ENCODE data around the gene MGAT5.

The MGAT5 gene

DNA sequence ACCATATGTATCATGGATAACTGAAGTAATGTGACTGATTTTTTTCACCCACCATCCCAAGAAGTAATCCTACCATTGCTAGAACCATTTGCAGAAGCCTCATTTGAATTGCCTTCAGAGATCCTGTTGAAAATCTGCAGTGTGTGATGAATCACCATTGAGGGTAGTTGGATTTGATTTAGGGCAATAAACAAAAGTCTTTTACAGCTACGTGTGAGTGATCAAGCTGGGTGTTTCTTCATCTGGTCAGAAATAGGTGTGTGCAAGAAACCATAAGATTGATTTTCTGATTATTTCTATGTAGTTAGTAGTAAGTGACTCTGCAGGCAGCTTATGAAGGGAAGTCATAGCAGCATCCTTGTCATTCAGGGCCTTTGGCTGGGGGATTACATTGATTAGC, 159.6 kb downstream of the MGAT5 start:
- DNase-seq (ENCODE audit: low read depth in 2 of 2, low spot score in 1 of 2), result no peak

DNA sequence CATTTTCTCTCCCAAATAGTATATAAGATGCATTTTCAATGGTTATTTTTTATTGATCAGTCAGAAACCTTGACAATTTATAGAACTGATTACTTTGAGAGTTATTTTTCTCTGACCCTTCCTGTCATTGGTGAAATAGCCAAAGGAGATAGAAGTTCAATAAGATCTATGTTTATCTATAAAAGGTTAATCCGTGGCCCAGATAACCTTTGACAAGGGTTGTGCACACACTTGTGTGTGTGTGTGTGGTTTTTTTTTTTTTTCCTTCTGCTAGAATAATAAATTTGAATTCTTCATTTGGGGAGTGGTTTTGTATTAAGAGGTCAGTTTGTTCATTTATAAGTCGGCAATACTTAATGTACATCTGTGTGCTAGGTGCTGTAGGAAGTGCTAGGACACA, 160.0 kb downstream of the MGAT5 start:
- DNase-seq (ENCODE audit: low read depth in 2 of 2, low spot score in 1 of 2), result no peak

- no peak for DNase-seq (ENCODE audit: low read depth in 2 of 2, low spot score in 1 of 2)
These were observed 162.1 kb downstream of the MGAT5 start for GRCh38 chr2:134416018-134416417.

DNA sequence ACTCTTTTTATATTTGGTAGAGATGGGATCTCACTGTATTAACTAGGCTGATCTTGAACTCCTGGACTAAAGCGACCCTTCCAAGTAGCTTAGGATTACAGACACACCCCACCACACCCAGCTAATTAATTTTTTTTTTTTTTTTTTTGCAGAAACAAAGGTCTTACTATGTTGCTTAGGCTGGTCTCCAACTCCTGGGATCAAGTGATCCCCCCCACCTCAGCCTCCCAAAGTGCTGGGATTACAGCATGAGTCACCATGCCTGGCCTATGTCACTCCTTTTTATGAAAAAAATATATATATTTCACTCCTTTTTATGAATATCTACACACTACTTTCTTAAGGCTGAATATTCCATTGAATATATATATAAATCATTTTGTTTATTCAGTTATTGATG, 162.8 kb downstream of the MGAT5 start:
- no peak for DNase-seq (ENCODE audit: low read depth in 2 of 2, low spot score in 1 of 2)

DNA sequence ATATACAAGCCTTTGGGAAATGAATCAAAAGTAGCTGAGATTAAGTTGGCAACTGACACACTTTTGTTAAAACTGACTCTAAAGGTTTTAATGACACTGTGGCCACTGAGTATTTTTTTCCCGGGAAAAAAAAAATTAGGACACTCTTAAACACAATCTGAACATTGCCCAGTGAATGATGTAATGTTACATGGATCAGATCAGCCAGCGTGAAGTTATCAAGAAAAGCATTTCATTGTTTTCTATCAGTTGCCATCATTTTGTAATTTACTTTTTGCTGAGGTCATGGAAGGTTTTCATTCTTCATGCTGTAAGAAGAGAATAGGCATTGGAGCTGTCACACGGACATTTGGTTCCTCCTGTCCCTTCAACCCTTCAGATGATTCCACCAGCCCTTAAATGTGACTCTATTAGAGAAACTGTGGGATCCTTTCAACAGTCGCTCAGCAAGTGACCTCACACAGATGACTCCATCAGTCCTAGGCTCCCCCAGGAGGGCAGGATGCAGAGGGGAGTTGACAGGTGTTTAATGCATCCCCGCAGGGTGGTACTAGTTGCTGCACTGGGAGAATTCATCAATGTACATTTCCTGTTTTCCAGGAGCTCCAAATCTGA, 164.2 kb downstream of the MGAT5 start:
- DNase-seq (ENCODE audit: low read depth in 2 of 2, low spot score in 1 of 2), result no peak

GRCh38 chr2:134420259-134420658, 166.4 kb downstream of the MGAT5 start:
- DNase-seq (ENCODE audit: low read depth in 2 of 2, low spot score in 1 of 2), result no peak

DNA sequence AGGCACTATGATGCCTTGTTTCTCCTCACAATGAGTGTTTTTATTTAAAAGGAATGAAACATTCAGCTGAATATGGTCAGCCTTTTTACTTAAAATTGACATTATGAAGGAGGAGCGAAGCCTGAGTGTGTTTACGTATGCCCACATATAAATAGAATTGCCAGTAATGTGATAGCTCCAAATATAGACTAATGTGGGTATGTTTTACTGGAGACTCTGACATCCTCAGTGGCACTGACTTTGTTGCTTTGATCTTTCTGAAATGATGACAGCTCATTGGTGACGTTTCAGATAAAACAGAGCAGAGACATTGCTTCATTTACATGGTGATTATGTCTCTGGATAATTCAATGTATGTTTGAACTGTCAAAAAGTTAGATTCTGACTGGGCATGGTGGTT, 167.0 kb downstream of the MGAT5 start:
- DNase-seq (ENCODE audit: low read depth in 2 of 2, low spot score in 1 of 2), result no peak

DNA sequence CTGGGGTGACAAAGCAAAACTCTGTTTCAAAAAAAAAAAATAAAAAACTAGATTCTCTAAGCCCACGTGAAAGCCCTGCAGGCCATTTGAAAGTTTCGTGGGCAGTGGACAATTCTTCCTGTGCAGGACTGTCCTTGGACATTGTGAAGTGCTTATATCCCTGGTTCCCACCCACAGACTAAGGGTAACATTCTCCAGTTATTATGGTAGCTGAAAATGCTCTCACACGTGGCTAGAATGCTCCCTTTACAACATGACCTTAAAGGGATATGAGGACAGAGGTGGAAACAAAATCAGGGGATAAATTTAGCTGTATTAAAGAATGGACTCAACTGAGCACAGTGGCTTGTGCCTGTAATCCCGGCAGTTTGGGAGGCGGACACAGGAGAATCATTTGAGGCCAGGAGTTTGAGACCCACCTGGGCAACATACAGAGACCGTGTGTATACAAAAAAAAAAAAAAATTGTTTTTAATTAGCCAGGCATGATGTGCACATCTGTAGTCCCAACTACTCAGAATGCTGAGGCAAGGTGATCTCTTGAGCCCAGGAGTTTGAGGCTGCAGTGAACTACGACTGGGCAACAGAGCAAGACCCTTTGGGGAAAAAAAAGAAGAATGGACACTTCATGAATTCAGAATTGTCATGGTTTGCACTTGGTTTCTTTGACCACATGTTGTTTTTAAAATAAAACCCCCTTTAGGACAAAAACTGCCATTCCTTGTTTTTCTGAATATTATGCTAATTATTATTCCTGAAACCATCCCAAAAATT, 167.9 kb downstream of the MGAT5 start:
- no peak for DNase-seq (ENCODE audit: low read depth in 2 of 2, low spot score in 1 of 2)

DNA sequence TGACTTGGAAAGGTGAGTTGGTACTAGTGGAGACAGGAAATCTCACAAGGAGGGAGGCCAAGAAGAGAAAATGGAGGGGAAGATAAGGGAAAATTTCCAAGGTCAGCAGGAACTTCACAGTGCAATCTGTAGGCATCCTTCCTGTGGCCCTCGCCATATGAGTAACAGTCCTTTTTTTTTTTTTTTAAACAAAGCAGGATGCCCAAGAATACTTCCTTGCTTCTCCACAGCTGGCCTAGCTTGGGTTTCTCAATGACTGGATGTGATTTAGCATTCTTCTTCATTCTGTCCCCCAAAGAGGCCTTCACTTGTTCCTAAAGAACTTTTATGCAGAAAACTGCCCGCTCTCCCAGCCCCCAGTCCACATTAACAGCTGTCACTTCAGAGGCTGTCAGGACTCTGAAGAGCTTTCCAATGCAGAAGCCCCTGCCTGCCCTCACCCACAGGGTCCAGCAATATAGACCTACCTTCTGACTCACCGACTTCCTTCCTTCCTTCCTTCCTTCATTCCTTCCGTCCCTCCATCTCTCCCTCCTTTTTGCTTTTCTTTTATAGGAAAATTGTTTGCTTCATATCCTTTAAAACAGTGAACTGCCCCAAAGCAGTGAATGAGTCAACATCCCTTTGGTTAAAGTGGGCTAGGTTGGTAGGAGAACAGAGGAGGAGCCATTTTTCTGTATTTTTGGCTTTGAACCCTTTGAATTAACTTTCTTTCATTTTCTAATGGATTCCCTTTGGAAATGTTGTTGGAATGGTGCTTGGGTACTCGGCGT, 172.0 kb downstream of the MGAT5 start:
- DNase-seq (ENCODE audit: low read depth in 2 of 2, low spot score in 1 of 2), result no peak

DNA sequence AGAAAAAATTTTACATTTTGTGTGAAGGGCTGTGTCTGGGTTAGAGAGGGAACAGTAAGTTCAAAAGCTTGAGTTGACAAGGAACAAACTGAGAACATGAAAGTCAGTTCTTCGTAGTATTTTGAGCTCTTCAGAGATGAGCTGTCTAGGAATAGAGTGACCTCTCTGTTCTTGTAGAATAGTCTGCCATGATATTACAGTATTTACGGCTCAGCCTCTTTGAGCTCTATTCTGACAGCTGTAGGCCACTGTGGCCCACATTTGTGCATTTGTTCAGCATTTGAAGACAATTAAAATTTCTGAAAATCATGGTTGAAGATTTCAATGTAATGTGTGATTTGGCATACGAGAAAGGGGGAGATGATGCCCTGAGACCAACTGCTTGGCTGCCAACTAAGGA, 172.8 kb downstream of the MGAT5 start:
- no peak for DNase-seq (ENCODE audit: low read depth in 2 of 2, low spot score in 1 of 2)

DNA sequence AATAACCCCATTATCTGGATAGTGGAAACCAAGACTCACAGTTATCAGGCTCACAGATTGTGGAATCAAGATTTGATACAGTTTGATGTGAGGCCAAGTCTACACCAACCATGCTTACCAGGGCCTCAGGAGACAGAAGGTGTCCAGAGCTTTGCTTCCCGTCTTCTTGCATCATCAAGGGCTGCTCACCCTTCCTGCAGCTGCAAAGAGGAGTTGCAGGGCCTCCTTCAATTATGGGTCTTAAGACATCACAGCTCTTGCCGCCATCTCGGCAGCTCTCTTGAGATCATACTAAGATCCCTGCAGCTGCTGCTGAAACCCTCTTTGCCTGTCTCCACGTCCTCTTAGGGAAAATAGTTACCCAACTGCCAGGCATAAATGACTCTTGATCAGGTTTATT, 176.0 kb downstream of the MGAT5 start:
- no peak for DNase-seq (ENCODE audit: low read depth in 2 of 2, low spot score in 1 of 2)

DNA sequence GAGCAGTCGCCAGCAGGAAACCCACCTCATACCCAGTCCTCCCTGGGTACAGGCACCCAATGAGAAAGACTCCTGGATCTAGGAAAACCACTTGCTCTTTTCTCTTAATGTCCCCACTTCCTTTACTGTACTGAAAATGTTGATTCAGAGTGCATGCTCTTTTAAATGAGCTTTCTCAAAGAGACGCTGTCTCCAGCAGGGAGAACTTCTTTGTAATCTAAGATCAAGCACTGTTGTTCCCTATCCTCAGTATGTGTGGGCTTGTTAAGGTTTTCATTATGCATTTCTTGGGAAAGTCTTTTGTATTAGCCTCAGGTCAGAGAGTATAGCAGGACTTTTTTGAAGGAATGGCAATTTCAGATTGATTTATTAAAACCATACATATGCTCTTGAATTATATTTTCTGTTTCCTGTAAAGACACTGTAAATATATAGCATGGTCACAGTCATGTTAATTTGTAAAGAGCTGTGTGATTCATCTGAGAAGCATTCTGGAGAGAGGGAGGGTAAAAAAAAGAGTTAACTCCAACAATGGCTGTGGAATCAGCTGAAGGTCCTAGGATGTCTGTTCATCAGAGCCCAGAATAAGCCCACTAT, 178.1 kb downstream of the MGAT5 start:
- DNase-seq (ENCODE audit: low read depth in 2 of 2, low spot score in 1 of 2), result no peak

DNA sequence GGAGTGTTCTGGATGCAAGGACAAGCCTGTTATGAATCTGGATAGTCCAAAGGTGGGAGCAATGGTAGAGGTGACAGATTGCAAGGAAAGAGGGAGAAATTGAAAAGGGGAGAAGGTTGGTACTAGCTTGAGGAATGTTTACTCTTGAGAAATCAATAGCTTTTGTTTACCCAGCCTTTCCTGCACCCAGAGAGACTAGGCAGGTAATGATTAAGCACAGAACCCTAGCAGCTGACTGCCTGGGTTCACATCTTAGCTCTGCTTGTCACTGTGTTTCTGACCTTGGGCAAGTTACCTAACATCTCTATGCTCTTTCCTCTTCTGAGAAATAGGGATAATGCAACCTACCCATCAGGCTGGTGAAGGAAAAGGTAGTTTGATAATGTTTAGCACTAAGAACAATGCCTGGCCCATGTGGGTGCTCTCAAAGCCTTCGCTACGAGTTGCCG, 178.6 kb downstream of the MGAT5 start:
- DNase-seq (ENCODE audit: low read depth in 2 of 2, low spot score in 1 of 2), result no peak

GRCh38 chr2:134433469-134433868, 179.6 kb downstream of the MGAT5 start:
- DNase-seq (ENCODE audit: low read depth in 2 of 2, low spot score in 1 of 2), result no peak

- no peak for DNase-seq (ENCODE audit: low read depth in 2 of 2, low spot score in 1 of 2)
These were observed 180.1 kb downstream of the MGAT5 start for GRCh38 chr2:134433979-134434378.

DNA sequence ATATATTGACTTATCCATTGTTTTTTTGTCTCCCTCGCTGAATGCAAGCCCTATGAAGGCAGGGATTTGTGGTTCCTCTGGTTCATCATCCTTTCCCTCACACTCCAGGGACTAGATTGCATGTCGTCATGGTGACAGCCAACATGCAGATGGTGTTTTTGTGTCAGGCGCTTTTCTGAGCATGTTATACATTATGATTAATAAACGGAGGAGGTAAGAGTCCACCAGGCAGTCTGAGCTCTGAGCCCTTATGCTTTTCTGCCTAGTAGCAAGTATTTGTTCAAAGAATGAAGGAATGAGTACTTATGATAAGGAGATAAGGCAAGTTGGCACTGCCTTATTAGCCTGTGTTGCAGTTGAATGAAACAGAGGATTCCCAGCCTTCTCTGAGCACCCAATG, 181.6 kb downstream of the MGAT5 start:
- no peak for DNase-seq (ENCODE audit: low read depth in 2 of 2, low spot score in 1 of 2)

- no peak for DNase-seq (ENCODE audit: low read depth in 2 of 2, low spot score in 1 of 2)
These were observed 182.1 kb downstream of the MGAT5 start for GRCh38 chr2:134435936-134436335.

- no peak for DNase-seq (ENCODE audit: low read depth in 2 of 2, low spot score in 1 of 2)
These were observed 182.8 kb downstream of the MGAT5 start for GRCh38 chr2:134436706-134437105.

DNA sequence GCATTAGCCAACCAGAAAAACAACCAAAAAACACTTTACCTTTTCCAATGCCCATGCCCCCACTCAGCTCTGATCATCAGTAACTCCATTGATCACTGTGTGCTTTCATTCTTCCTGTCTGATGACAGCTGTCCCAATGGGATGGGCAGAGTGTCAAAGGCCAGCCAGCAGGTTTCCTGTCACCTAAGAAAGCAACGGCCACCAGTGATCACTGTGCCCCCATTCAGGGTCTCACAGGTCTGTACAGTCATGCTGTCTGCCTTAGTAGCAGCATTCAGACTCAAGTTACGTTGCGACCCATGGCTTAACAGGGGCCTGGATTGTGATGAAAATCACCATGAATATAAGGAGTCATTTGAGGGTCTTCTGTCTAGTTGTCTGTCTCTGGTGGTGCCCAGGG, 184.5 kb downstream of the MGAT5 start:
- no peak for DNase-seq (ENCODE audit: low read depth in 2 of 2, low spot score in 1 of 2)

DNA sequence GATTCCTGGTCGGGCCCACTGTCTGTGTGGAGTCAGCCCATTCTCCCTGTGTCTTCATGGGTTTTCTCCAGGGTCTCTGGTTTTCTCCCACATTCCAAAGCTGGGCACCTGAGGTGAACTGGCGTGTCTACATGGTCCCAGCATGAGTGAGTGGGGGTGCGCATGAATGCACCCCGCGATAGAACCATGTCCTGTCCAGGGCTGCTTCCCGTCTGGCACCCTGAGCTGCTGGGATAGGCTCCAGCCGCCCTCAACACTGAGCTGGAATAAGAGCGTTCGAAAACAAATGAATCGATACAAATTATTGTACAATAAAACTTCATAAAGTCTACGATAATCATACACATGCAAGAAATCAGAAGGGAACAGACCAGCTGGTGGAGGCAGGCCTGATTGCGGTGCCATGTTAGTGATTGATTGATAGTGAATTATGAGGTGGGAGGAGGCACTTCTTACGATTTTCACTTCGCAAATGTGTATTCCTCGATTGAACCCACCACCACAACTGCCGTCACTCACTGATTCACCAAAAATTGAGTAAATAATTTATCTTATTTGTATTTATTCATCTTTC, 186.6 kb downstream of the MGAT5 start:
- DNase-seq (ENCODE audit: low read depth in 2 of 2, low spot score in 1 of 2), result no peak

- no peak for DNase-seq (ENCODE audit: low read depth in 2 of 2, low spot score in 1 of 2)
These were observed 187.4 kb downstream of the MGAT5 start for GRCh38 chr2:134441153-134441863.

Data from stimulated activated CD8-positive, alpha-beta memory T cell treated with anti-CD3 and anti-CD28 coated beads, Interleukin-4, amount 100 ng/mL, for 4 hours (primary cell).